Neural cell (in vitro differentiated cells): ENCODE data around the gene RAB11FIP3. TPM values are rescaled to one million over a fixed set of nuclear protein-coding genes. Genes with fewer than 3 reads are reported as not detected.

Experiments
- H2AFZ ChIP-seq: fragments of 200-600, 300-800 bp; sonication (generic), shearing (Covaris generic); 2 replicates; pipeline ENCODE4 v1.6.0; 2014; ENCODE audit warnings: low read depth, mild to moderate bottlenecking, antibody characterized with exemption, low read length, moderate library complexity
- H3F3A ChIP-seq: fragments of 200-600 bp; shearing (Covaris generic); 2 replicates; pipeline ENCODE4 v1.6.1; 2016; ENCODE audit warnings: mild to moderate bottlenecking, moderate library complexity, mixed read lengths, antibody characterized with exemption, low read length; ENCODE audit not compliant: insufficient read depth, poor library complexity, severe bottlenecking
- H3K27ac ChIP-seq: fragments of 200-600, 300-800 bp; sonication (generic), shearing (Covaris generic); 2 replicates; pipeline ENCODE4 v1.5.1; 2014; ENCODE audit warnings: mild to moderate bottlenecking, low read length, moderate library complexity
- H3K27me3 ChIP-seq: fragments of 300-800, 200-600 bp; sonication (generic), shearing (Covaris generic); 2 replicates; pipeline ENCODE4 v1.6.0; 2014; ENCODE audit warnings: mild to moderate bottlenecking, low read depth, low read length, moderate library complexity; ENCODE audit not compliant: insufficient read depth
- H3K36me3 ChIP-seq: fragments of 300-800, 200-600 bp; sonication (generic), shearing (Covaris generic); 2 replicates; pipeline ENCODE4 v1.5.1; 2014; ENCODE audit warnings: mild to moderate bottlenecking, antibody characterized with exemption, low read length, moderate library complexity; ENCODE audit not compliant: insufficient read depth
- H3K4me2 ChIP-seq: fragments of 300-800, 200-600 bp; sonication (generic), shearing (Covaris generic); 2 replicates; pipeline ENCODE4 v1.6.0; 2014; ENCODE audit warnings: mild to moderate bottlenecking, low read length
- H3K4me3 ChIP-seq: fragments of 300-800, 200-600 bp; sonication (generic), shearing (Covaris generic); 2 replicates; pipeline ENCODE4 v1.5.1; 2014; ENCODE audit warnings: mild to moderate bottlenecking, low read length, moderate library complexity
- H3K79me2 ChIP-seq: fragments of 200-600 bp; shearing (Covaris generic); replicated peaks from 2 replicates; pipeline ENCODE4 v1.6.0; 2014; ENCODE audit warnings: mild to moderate bottlenecking, low read length, moderate library complexity; ENCODE audit not compliant: insufficient read depth
- H3K9ac ChIP-seq: fragments of 300-800, 200-600 bp; sonication (generic), shearing (Covaris generic); 2 replicates; pipeline ENCODE4 v1.6.1; 2016; ENCODE audit warnings: mild to moderate bottlenecking, low read length, mixed read lengths
- H3K9me2 ChIP-seq: fragments of 200-600 bp; shearing (Covaris generic); 2 replicates; pipeline ENCODE4 v1.6.1; 2016; ENCODE audit warnings: mild to moderate bottlenecking, low read length, mixed read lengths; ENCODE audit not compliant: insufficient read depth
- H3K9me3 ChIP-seq: fragments of 200-600, 300-800 bp; sonication (generic), shearing (Covaris generic); 2 replicates; pipeline ENCODE4 v1.6.1; 2016; ENCODE audit warnings: mild to moderate bottlenecking, mixed run types, low read length, moderate library complexity, mixed read lengths
- H4K20me1 ChIP-seq: fragments of 200-600 bp; shearing (Covaris generic); 2 replicates; pipeline ENCODE4 v1.6.1; 2016; ENCODE audit warnings: mild to moderate bottlenecking, mixed run types; ENCODE audit not compliant: insufficient read depth
- CTCF ChIP-seq: fragments of 450-650 bp; IDR thresholded peaks from 2 replicates; pipeline ENCODE4 v1.5.1; 2014; ENCODE audit warnings: antibody characterized with exemption, mild to moderate bottlenecking, moderate library complexity; ENCODE audit not compliant: poor library complexity, severe bottlenecking
- EP300 ChIP-seq: fragments of 450-650 bp; conservative IDR thresholded peaks from 2 replicates; pipeline ENCODE4 v1.6.1; 2014; ENCODE audit warnings: antibody characterized with exemption, mild to moderate bottlenecking, moderate library complexity; ENCODE audit not compliant: poor library complexity, severe bottlenecking
- EZH2 ChIP-seq: fragments of 200-600, 300-800 bp; shearing (Covaris generic), sonication (generic); IDR thresholded peaks from 2 replicates; pipeline ENCODE4 v1.6.1; 2014; ENCODE audit warnings: antibody characterized with exemption, low read length, borderline replicate concordance, mild to moderate bottlenecking; ENCODE audit not compliant: insufficient read depth, poor library complexity, severe bottlenecking
- MXI1 ChIP-seq: fragments of 450-650 bp; conservative IDR thresholded peaks from 2 replicates; pipeline ENCODE4 v1.6.1; 2014; ENCODE audit warnings: antibody characterized with exemption, mild to moderate bottlenecking; ENCODE audit not compliant: poor library complexity, severe bottlenecking
- POLR2AphosphoS5 ChIP-seq: IDR thresholded peaks from 2 replicates; pipeline ENCODE4 v1.6.1; 2012
- RAD21 ChIP-seq: fragments of 450-650 bp; conservative IDR thresholded peaks from 2 replicates; pipeline ENCODE4 v1.6.1; 2014; ENCODE audit warnings: antibody characterized with exemption, mild to moderate bottlenecking, moderate library complexity
- REST ChIP-seq: IDR thresholded peaks from 2 replicates; pipeline ENCODE4 v1.6.1; 2012; ENCODE audit warnings: borderline replicate concordance
- SMC3 ChIP-seq: fragments of 450-650 bp; conservative IDR thresholded peaks from 2 replicates; pipeline ENCODE4 v1.6.1; 2014; ENCODE audit warnings: antibody characterized with exemption, mild to moderate bottlenecking, moderate library complexity; ENCODE audit not compliant: poor library complexity
- TAF1 ChIP-seq: IDR thresholded peaks from 2 replicates; pipeline ENCODE4 v1.6.1; 2012; ENCODE audit warnings: low read depth
- polyA plus RNA-seq: library from polyadenylated mRNA; depleted of rRNA; stranded (reverse); fragments of >200 nt; gene quantifications from 2 replicates; pipeline ENCODE4 v1.2.3, GENCODE V29; 2014

RAB11FIP3 gene
- polyA plus RNA-seq, 1 donor from 2014 or later: 55.0 TPM

GRCh38 chr16:400061-400591, 25.3 kb upstream of the RAB11FIP3 start:
- Histone ChIP-seq H2AFZ (no peak overlapping the region), H3K4me3 (no peak overlapping the region), H3K27ac (no peak overlapping the region), H3F3A (no peaks in the 10 kb centered on the region), H3K79me2 (no peaks in the 10 kb centered on the region), H3K9me2 (no peaks in the 10 kb centered on the region), H3K4me2 (no peak overlapping the region), H3K9ac (no peak overlapping the region), H4K20me1 (no peaks in the 10 kb centered on the region), H3K36me3 (no peaks in the 10 kb centered on the region), H3K27me3 (no peaks in the 10 kb centered on the region), H3K9me3 (no peaks in the 10 kb centered on the region)
- TF ChIP-seq POLR2AphosphoS5 (no peak), TAF1 (no peak), MXI1 (no peak), SMC3 (no peak), REST (no peak), CTCF (no peak), EZH2 (no peak), RAD21 (no peak), EP300 (no peak)

GRCh38 chr16:401468-402348, 23.7 kb upstream of the RAB11FIP3 start, which contains the start of gene DECR2:
Gene DECR2 (plus strand): TSS chr16:401885. CDS start chr16:401964, 79 bp downstream.
- H3K36me3 ChIP-seq: no peaks in the 10 kb centered on the region
- no peaks in the 10 kb centered on the region for H3K9me3 ChIP-seq
- peak within 1 kb of the TSS; percentile 76 for H3K27ac ChIP-seq
- no peaks in the 10 kb centered on the region for H3K9me2 ChIP-seq
- H3F3A ChIP-seq: no peaks in the 10 kb centered on the region
- no peaks in the 10 kb centered on the region for H4K20me1 ChIP-seq
- H3K79me2 ChIP-seq: no peaks in the 10 kb centered on the region
- no peak within 1 kb of the TSS for H2AFZ ChIP-seq
- H3K4me2 ChIP-seq: no peak within 1 kb of the TSS
- peak; percentile 68 for TF ChIP-seq RAD21
- TF ChIP-seq POLR2AphosphoS5: peak; percentile 76
- peak; percentile 75 for TF ChIP-seq SMC3
- peak; percentile 77 for TF ChIP-seq CTCF
- no peak for TF ChIP-seq EZH2
- no peak for TF ChIP-seq TAF1
- no peak for TF ChIP-seq EP300
- TF ChIP-seq REST: peak; percentile 57
- peak; percentile 87 for TF ChIP-seq MXI1
- H3K9ac ChIP-seq: peak within 1 kb of the TSS; percentile 76
- H3K27me3 ChIP-seq: no peaks in the 10 kb centered on the region
- H3K4me3 ChIP-seq: peak within 1 kb of the TSS; percentile 68
